Upper lobe of right lung (tissue), 1 donor: ENCODE results near the gene IGFBP2. TPM values are rescaled to one million over a fixed set of nuclear protein-coding genes. Genes with fewer than 3 reads are reported as not detected.
A peak's percentile ranks its signal among the peaks of the same experiment; 100 is the strongest.

ENCODE experiments used
- ATAC-seq: fragments of 200-7000 bp; cut with Tn5 transposase; one replicate; pipeline ENCODE4 v1.9.1; 2020; ENCODE audit warnings: mild to moderate bottlenecking, moderate library complexity
- DNase-seq: peaks from one replicate; pipeline ENCODE4 v3.0.0-alpha.2; 2020
- H3K27ac ChIP-seq: fragments of 200-600 bp; one replicate; pipeline ENCODE4 v1.8.0; 2022
- H3K27me3 ChIP-seq: fragments of 200-600 bp; one replicate; pipeline ENCODE4 v1.8.0; 2022; ENCODE audit warnings: mild to moderate bottlenecking
- H3K36me3 ChIP-seq: fragments of 200-600 bp; one replicate; pipeline ENCODE4 v1.8.0; 2022
- H3K4me1 ChIP-seq: fragments of 200-600 bp; one replicate; pipeline ENCODE4 v1.8.0; 2022
- H3K4me3 ChIP-seq: fragments of 200-600 bp; one replicate; pipeline ENCODE4 v1.8.0; 2022; ENCODE audit warnings: mild to moderate bottlenecking
- H3K9me3 ChIP-seq: fragments of 200-600 bp; one replicate; pipeline ENCODE4 v1.8.0; 2022
- CTCF ChIP-seq: fragments of 200-600 bp; IDR thresholded peaks from one replicate; pipeline ENCODE4 v1.8.0; 2022; ENCODE audit warnings: antibody characterized with exemption
- intact Hi-C: fragments of 100-400 bp; cut with DNase I; formaldehyde crosslinking; loops from one replicate; pipeline ENCODE4 v1.11.0; 2022
- long read RNA-seq: library from polyadenylated mRNA; unstranded; transcript quantifications from one replicate; pipeline ENCODE4 v2.0.0, GENCODE V29; 2021
- total RNA-seq: library from RNA; stranded (reverse); fragmentation: NEBNext Ultra II Directional; extraction: Animal tissue kit (Norgen Biotek cat#: 25700); gene quantifications from one replicate; pipeline ENCODE4 v1.2.1, GENCODE V29; 2021
- donor health status: DM: no; HTN: yes; CAD: no; lungs with severe emphysema.

The IGFBP2 gene, protein sequence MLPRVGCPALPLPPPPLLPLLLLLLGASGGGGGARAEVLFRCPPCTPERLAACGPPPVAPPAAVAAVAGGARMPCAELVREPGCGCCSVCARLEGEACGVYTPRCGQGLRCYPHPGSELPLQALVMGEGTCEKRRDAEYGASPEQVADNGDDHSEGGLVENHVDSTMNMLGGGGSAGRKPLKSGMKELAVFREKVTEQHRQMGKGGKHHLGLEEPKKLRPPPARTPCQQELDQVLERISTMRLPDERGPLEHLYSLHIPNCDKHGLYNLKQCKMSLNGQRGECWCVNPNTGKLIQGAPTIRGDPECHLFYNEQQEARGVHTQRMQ
- 46.1 TPM for total RNA-seq
- long read RNA-seq, transcript IGFBP2-201 (4 exons, 1,439 nt) = major isoform, 136 of 143 reads
- long read RNA-seq, partial matches to known transcripts = 4 of 143 reads
- long read RNA-seq, other reads (novel, unspliced or antisense) = 3 of 143 reads

GRCh38 chr2:216632952-216633615 lies at the start of gene IGFBP2:
IGFBP2 (plus strand) TSS chr2:216633420; CDS start chr2:216633524, 104 bp downstream.
- intact Hi-C loops = no loop called here
- no peaks in the 10 kb centered on the region for H3K9me3 ChIP-seq
- TF ChIP-seq CTCF = no peak
- H3K27me3 ChIP-seq = peaks cover 27% of the 10 kb centered on the region
- DNase-seq (no peak), ATAC-seq (peak; percentile 24)
- no peak within 1 kb of the TSS for H3K27ac ChIP-seq
- H3K4me3 ChIP-seq = peak within 1 kb of the TSS; percentile 52
- H3K36me3 ChIP-seq = no peaks in the 10 kb centered on the region
- peaks cover 21% of the 10 kb centered on the region for H3K4me1 ChIP-seq

DNA sequence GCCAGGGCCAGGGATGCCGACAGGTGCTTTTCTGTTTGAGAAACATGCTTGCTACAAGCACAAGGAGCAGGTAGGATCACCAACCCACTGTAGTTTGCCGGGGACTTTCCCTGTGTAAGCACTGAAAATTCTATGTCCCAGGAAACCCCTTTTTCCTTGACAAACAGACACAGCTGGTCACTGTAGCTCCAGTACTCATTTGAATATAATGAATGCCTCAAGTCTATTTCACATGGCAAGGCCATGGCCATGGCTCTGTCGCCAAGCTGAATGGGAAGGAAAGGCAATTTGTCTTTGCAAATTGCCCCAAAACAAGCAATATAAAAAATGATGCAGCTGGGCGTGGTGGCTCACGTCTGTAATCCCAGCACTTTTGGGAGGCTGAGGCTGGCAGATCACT lies 49.6 kb upstream of the IGFBP2 start:
- DNase-seq (no peak), ATAC-seq (no peak)
- Histone ChIP-seq H3K4me1 (no peaks in the 10 kb centered on the region), H3K9me3 (no peaks in the 10 kb centered on the region), H3K27ac (no peak overlapping the region), H3K36me3 (no peaks in the 10 kb centered on the region), H3K27me3 (no peaks in the 10 kb centered on the region), H3K4me3 (no peak overlapping the region)
- no peak for TF ChIP-seq CTCF
- intact Hi-C loops = no loop called here

GRCh38 chr2:216584112-216584511 lies 49.1 kb upstream of the IGFBP2 start:
- H3K4me3 ChIP-seq = no peak overlapping the region
- TF ChIP-seq CTCF = no peak
- H3K4me1 ChIP-seq = no peaks in the 10 kb centered on the region
- H3K27ac ChIP-seq = no peak overlapping the region
- H3K9me3 ChIP-seq = no peaks in the 10 kb centered on the region
- intact Hi-C loops = no loop called here
- no peaks in the 10 kb centered on the region for H3K27me3 ChIP-seq
- DNase-seq (no peak), ATAC-seq (no peak)
- H3K36me3 ChIP-seq = no peaks in the 10 kb centered on the region

DNA sequence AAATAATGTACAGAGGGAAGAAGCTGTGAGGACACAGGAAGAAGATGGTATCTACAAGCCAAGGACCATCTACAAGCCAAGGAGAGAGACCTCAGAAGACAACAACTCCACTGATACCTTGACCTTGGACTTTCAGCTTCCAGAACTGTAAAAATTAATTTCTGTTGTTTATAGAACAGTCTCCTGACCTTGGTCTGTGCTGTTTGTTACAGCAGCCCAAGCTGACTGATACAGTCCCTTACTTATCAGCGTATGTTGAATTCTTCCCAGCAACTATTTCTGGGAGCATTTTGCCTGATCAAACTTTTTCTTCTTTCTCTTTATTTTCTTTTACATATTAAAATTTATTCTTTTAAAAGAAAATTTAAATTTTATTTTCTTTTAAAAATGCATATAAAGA lies 47.8 kb upstream of the IGFBP2 start:
- peaks cover 2% of the 10 kb centered on the region for H3K4me1 ChIP-seq
- H3K27me3 ChIP-seq = no peaks in the 10 kb centered on the region
- no peak overlapping the region for H3K27ac ChIP-seq
- TF ChIP-seq CTCF = no peak
- ATAC-seq (no peak), DNase-seq (no peak)
- H3K36me3 ChIP-seq = no peaks in the 10 kb centered on the region
- H3K9me3 ChIP-seq = no peaks in the 10 kb centered on the region
- no peak overlapping the region for H3K4me3 ChIP-seq
- intact Hi-C loops = no loop called here

DNA sequence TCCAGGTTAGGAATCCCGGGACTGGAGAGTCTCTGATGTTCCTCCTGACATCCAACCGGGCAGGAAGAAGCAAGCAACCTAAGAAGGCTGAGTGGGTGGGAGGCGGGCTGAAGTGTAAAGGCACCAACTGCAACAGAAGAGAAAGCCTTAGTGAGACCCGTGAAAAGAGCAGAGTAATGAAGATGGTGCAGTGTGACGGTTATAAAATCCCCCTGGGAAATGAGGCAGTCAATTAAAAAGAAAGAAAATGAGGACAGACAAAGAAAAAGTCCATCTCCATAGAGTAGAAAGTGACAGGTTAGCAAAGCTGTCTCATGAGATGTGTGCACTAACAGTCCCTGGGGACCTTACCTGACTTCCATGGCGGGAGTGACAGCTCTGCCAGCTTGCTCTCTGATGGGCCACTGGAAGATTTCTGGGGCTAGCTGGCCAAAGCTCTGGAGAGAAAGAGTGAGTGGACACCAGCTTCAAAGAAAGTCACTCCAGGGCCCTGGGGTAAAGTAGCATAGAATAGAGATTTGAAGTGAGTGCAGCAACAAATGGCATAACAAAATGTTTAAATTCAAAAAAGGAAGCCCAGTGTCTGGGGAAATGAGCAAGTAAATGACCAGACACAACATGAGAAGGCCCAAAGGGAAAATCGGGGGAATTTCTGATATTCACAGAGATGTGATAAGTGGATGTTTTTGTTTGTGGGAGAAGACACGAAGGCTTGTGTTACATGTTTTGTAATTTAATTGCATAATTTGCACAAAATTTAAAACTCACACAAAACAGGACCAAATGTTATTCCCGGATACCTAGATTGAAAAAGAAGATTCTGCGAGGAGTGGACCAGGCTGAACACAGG lies 44.1 kb upstream of the IGFBP2 start:
- intact Hi-C loops = no loop called here

More for the DNA sequence above, 44.1 kb upstream of the IGFBP2 start:
- no peak for DNase-seq
- no peak overlapping the region for H3K4me3 ChIP-seq
- H3K27me3 ChIP-seq = no peaks in the 10 kb centered on the region
- H3K4me1 ChIP-seq = peaks cover 10% of the 10 kb centered on the region
- no peaks in the 10 kb centered on the region for H3K36me3 ChIP-seq
- no peak overlapping the region for H3K27ac ChIP-seq
- no peaks in the 10 kb centered on the region for H3K9me3 ChIP-seq
- no peak for ATAC-seq
- TF ChIP-seq CTCF = no peak
